Muscle layer of colon (tissue), 2 donors: ENCODE measurements around the gene KDM4C.
"Not testable (repeated sequence)": the region's sequence is repeated elsewhere in the genome, so short reads cannot be mapped to it uniquely, and the experiment has no call there.

ENCODE experiments used
- H3K27ac ChIP-seq: one replicate; pipeline ENCODE4 v1.7.0; 2013; ENCODE audit warnings: low read depth, mild to moderate bottlenecking, low read length, moderate library complexity
- H3K27me3 ChIP-seq, 2 donors: one replicate each; pipeline ENCODE4 v1.7.0; 2013; ENCODE audit warnings: low read length in 2 of 2, mild to moderate bottlenecking in 2 of 2; ENCODE audit not compliant: insufficient read depth in 2 of 2, control insufficient read depth in 1 of 2
- H3K36me3 ChIP-seq: one replicate; pipeline ENCODE4 v1.7.0; 2013; ENCODE audit warnings: mild to moderate bottlenecking, low read length; ENCODE audit not compliant: insufficient read depth
- H3K4me1 ChIP-seq: one replicate; pipeline ENCODE4 v1.7.0; 2013; ENCODE audit warnings: mild to moderate bottlenecking, low read length; ENCODE audit not compliant: insufficient read depth
- H3K4me3 ChIP-seq, 2 donors: one replicate each; pipeline ENCODE4 v1.7.0; 2013; ENCODE audit warnings: low read length in 2 of 2, low read depth in 1 of 2, mild to moderate bottlenecking in 1 of 2, moderate library complexity in 1 of 2
- H3K9ac ChIP-seq: one replicate; pipeline ENCODE4 v1.7.0; 2013; ENCODE audit warnings: low read length
- H3K9me3 ChIP-seq: one replicate; pipeline ENCODE4 v1.7.0; 2013; ENCODE audit warnings: mild to moderate bottlenecking, low read length
- donor health status: abdominal sarcoma.
- donor health status: Adenocarcinoma of cecum.

The KDM4C gene

DNA sequence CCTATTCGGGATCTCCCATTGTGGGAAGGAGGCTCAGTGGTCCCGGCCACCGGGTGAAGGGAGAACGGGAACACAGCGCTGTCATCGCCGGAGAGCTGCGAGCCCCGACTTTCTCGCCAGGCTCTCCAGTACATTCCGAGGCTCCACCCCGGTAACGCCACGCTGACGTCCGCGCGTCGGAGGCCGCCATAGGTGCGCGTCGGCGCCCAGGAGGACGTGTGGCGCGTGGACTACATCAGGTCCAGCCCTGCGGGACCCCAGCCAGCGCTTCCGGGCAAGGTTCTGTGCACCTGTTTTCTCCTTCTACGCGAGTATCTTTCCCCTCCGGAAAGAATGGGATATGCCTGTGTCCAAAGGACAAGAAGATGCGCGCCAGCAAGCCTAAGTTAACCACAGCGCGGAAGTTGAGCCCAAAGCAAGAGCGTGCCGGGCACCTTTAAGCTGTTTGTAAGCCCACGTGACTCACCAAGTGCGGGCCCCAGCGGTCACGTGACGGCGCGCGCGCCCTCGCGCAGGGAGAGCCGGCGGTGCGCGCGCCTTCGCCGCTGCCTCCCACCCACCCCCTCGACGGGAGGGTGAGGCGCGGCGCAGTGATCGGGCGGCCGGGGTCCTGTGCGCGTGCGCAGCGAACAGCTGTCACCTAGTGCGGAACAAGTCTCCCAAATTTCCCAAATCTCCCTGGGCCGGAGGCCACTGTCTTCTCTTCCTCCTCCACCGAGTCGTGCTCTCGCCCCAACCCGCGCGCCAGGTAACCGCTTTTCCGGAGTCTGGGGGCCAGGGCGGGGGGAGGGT, at the start of gene KDM4C:
Gene KDM4C, plus strand, starts transcription at position 518 of the 792 bp plus-strand sequence. CDS start 35,016 bp downstream, outside the sequence.
- Histone ChIP-seq H3K36me3 (no peaks in the 10 kb centered on the region), H3K9ac (peak within 1 kb of the TSS; percentile 80), H3K27ac (peak within 1 kb of the TSS; percentile 98), H3K27me3 (no peaks in the 10 kb centered on the region), H3K4me3 (peak within 1 kb of the TSS; percentile 88 to 98), H3K9me3 (no peaks in the 10 kb centered on the region), H3K4me1 (no peaks in the 10 kb centered on the region)

DNA sequence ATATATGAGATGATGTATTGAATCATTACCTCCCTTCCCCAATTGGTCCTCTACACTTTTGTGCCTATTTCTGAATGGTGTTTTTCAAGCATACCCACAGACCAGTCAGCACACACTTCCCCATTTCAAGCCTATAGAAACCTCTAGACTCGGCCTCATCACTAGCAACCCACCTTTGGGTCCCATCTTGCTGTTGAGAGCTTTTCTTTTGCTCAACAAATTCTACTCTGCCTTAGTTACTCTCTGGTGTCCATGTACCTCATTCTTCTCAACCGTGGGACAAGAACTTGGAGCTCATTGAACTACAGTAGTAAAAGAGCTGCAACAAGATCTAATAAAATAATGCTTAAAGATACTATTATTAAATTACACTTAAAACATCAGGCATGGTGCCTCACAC, 49.0 kb upstream of the KDM4C start:
- Histone ChIP-seq H3K36me3 (no peaks in the 10 kb centered on the region), H3K9me3 (no peaks in the 10 kb centered on the region), H3K9ac (no peak overlapping the region), H3K4me1 (peaks cover 5% of the 10 kb centered on the region), H3K27me3 (no peaks in the 10 kb centered on the region), H3K27ac (no peak overlapping the region), H3K4me3 (no peak overlapping the region)

DNA sequence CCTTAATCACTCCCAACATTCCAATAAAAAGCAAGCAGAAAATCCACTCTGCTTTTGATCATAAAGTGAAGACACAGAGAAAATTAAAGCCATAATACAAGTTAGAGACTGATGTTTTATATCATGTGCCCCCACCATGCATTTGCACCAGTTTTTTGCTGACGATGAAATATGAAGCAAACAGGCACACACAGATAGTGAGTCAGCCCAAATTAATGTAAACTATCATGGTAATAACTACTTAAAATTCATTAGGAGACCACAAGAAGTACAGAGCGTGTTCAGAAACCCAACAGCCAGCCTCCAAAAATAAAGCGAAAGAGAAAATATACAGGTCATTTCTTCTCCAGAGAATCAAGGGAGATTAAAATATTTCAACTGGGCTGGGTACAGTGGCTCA, 46.4 kb upstream of the KDM4C start:
- no peaks in the 10 kb centered on the region for H3K9me3 ChIP-seq
- no peak overlapping the region for H3K27ac ChIP-seq
- no peaks in the 10 kb centered on the region for H3K4me1 ChIP-seq
- H3K4me3 ChIP-seq = no peak overlapping the region
- H3K36me3 ChIP-seq = no peaks in the 10 kb centered on the region
- no peak overlapping the region for H3K9ac ChIP-seq
- H3K27me3 ChIP-seq = no peaks in the 10 kb centered on the region

DNA sequence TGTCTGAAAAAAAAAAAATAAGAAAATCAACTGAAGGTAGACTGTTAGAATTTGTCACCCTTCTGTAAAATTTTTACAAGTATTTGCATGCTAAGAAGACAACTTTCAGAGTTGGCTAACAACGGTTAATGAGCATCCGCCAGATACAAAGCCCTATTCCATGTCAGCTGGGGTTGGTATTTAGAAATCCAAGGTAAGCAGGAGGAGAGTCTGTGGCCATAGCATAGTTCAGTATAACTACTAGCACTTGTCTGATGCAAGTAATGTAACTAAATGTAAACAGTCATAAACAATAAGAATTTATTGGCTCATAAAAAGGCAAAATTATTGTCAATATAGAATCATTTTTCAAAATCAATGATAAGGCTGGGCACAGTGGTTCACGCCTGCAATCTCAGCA, 45.7 kb upstream of the KDM4C start:
- no peaks in the 10 kb centered on the region for H3K36me3 ChIP-seq
- no peak overlapping the region for H3K27ac ChIP-seq
- H3K4me3 ChIP-seq = no peak overlapping the region
- no peak overlapping the region for H3K9ac ChIP-seq
- H3K4me1 ChIP-seq = no peaks in the 10 kb centered on the region
- H3K9me3 ChIP-seq = no peaks in the 10 kb centered on the region
- no peaks in the 10 kb centered on the region for H3K27me3 ChIP-seq

DNA sequence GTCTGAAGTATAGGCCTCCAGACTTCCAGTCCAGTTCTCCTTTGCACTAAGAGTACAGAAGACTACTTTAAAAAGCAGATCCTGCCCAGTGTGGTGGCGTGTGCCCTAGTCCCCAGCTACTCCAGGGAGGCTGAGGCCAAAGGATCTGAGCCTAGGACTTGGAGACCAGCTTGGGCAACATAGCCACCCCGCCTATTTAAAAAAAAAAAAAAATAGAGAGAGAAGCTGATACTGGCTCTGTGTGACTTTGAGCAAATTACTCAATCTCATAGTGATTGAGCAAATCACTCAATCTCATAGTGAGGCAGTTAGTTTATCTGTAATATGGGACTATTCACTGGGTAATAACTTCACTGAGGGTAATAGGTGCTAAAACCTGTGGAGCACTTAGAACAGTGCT, 43.6 kb upstream of the KDM4C start:
- no peak overlapping the region for H3K9ac ChIP-seq
- no peak overlapping the region for H3K4me3 ChIP-seq
- H3K27ac ChIP-seq = no peak overlapping the region
- H3K36me3 ChIP-seq = no peaks in the 10 kb centered on the region
- H3K4me1 ChIP-seq = no peaks in the 10 kb centered on the region
- H3K27me3 ChIP-seq = no peaks in the 10 kb centered on the region
- H3K9me3 ChIP-seq = no peaks in the 10 kb centered on the region

DNA sequence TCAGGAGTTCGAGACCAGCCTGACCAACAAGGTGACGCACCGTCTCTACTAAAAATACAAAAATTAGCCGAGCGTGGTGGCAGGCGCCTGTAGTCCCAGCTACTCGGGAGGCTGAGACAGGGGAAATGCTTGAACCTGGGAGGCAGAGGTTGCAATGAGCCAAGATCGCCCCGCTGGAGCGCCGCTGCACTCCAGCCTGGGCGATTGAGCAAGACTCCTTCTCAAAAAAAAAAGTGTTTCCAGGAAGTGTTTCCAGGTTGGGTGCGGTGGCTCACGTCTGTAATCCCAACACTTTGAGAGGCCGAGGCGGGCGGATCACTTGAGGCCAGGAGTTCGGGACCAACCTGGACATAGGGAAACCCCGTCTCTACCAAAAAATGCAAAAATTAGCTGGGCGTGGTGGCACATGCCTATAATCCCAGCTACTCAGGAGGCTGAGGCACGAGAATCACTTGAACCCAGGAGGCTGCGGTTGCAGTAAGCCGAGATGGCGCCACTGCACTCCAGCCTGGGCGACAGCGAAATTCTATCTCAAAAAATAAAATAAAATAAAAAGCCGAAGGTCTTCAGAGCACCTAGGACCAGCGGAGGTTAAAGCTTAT, 42.5 kb upstream of the KDM4C start:
- not testable (repeated sequence) for H3K27ac ChIP-seq, H3K4me3 ChIP-seq, H3K9me3 ChIP-seq, H3K27me3 ChIP-seq, H3K9ac ChIP-seq, H3K4me1 ChIP-seq, H3K36me3 ChIP-seq

DNA sequence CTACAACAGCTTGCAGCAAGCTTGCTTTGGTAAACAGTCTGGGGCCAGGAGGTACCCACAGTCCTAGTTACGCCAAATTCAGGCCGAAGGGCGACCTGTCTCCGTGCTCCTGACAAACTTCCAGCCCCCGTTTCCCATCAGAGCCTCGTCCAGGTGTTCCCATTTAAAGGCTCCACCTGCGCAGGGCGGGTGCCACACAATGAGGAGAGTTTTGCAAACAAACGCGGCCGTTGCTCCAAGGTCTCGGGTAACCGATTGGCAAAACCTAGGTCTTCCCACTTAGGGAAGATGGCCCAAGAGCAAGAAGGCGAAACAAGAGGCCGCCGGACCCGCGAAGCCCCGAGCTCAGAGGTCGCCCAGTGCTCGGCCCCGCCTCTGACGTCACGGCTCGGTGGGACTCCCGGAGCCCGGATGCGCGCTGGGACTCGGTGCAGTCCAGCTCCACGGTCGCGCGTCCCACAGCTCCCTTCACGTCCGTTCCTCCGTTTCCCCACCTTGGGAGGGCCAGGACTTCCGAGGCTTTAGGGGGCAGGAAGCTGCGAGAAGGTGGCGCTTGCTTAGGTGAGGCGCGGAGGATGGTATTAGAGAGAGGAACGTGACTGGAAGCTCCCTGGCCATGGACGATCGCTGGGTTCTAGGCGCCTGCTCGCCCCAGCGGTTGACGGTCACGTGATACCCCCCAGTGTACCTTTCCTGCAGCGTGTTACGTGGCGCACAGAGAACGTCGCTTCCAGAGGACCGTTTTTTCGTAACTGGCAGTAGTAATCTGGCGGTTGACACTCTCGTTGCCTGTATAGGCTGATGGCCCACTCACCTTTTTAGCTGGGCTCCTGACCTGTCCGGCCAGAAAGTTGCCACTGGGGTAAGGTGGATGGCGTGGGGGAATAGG, 41.8 kb upstream of the KDM4C start:
- Histone ChIP-seq H3K4me1 (no peaks in the 10 kb centered on the region), H3K4me3 (peak overlapping the region; percentile 47 to 76), H3K36me3 (no peaks in the 10 kb centered on the region), H3K27ac (no peak overlapping the region), H3K27me3 (no peaks in the 10 kb centered on the region), H3K9me3 (no peaks in the 10 kb centered on the region), H3K9ac (no peak overlapping the region)

DNA sequence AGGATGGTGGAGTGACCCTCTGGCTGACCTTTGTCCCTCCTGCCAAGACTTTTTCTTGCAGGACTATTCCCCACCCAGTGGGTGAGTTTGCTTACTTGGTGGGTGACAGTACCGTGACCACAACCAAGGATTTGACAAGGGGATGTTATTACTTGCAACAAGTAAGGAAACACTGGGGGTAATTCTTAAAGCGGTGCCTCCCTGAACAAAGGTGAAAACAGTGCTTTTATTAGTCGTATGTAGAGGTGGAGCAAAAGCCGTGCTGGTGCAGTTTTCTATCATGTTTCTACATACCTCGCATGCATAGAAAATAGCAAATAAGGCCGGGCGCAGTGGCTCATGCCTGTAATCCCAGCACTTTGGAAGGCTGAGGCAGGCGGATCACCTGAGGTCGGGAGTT, 41.0 kb upstream of the KDM4C start:
- H3K9me3 ChIP-seq = no peaks in the 10 kb centered on the region
- no peaks in the 10 kb centered on the region for H3K27me3 ChIP-seq
- no peaks in the 10 kb centered on the region for H3K36me3 ChIP-seq
- no peak overlapping the region for H3K27ac ChIP-seq
- H3K9ac ChIP-seq = no peak overlapping the region
- no peaks in the 10 kb centered on the region for H3K4me1 ChIP-seq
- H3K4me3 ChIP-seq = peak overlapping the region in 1 of 2 donors; percentile 76

DNA sequence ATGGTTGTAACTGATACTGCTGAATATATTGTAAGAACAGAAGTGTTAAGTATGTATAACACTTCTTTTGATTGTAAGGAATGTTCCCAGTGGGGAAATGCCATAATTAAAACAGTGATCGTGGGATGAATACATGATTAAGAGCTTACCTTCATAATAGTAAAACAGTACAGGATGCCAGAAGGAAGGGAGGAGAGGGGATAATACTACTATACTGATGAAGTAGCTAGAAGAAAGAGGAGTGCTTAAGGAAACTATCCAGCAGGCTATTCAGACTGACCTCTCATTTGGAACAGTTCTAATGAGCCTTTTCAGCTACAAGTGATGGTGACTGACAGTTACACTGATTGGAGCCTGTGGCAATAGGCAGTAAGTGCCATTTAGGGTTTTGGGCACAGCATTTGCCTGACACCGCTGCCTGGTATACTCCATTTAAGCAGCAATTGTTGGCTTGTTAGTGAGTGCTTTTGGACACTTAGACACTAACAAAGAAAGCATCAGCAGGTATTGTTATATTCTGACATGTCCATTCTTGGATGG, 33.8 kb upstream of the KDM4C start:
- H3K4me3 ChIP-seq = no peak overlapping the region
- no peak overlapping the region for H3K27ac ChIP-seq

DNA sequence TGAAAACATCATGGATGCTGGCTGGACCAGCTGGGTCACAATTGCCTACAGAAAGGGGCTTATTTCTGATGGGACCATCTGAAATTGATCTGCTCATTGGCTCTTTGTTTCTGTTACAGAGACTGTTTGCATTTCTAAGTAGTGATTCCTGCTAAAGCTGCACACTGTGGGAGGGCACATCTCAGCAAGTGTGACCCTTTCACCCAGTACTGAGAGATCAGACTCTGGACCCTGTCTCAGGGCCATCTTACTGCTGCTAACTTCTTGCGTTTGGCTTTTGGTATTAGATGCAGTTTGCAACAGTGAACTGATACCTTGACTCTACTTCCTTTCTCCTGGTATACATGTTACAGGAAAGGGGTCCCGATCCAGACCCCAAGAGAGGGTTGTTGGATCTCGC, 24.5 kb upstream of the KDM4C start:
- Histone ChIP-seq H3K9ac (no peak overlapping the region), H3K4me3 (no peak overlapping the region), H3K27me3 (no peaks in the 10 kb centered on the region), H3K27ac (no peak overlapping the region), H3K9me3 (no peaks in the 10 kb centered on the region), H3K36me3 (no peaks in the 10 kb centered on the region), H3K4me1 (no peaks in the 10 kb centered on the region)

More for the DNA sequence above, 33.8 kb upstream of the KDM4C start:
- no peaks in the 10 kb centered on the region for H3K9me3 ChIP-seq
- H3K27me3 ChIP-seq = no peaks in the 10 kb centered on the region
- no peaks in the 10 kb centered on the region for H3K4me1 ChIP-seq
- H3K9ac ChIP-seq = no peak overlapping the region
- H3K36me3 ChIP-seq = no peaks in the 10 kb centered on the region

DNA sequence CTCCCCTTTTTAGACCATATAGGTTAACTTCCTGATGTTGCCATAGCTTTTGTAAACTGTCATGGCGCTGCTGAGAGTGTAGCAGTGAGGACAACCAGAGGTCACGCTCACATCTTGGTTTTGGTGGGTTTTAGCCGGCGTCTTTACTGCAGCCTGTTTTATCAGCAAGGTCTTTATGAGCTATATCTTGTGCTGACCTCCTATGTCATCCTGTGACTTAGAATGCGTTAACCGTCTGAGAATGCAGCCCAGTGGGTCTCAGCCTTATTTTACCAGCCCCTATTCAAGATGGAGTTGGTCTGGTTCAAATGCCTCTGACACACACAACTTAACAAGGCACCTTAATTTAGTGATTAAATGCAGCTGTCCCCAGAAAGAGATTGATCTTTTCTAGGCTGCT, 23.9 kb upstream of the KDM4C start:
- no peak overlapping the region for H3K9ac ChIP-seq
- H3K36me3 ChIP-seq = no peaks in the 10 kb centered on the region
- no peak overlapping the region for H3K4me3 ChIP-seq
- no peaks in the 10 kb centered on the region for H3K27me3 ChIP-seq
- H3K4me1 ChIP-seq = no peaks in the 10 kb centered on the region
- no peak overlapping the region for H3K27ac ChIP-seq
- H3K9me3 ChIP-seq = no peaks in the 10 kb centered on the region
